ENCODE data around the gene PNMA8B. TPM values are rescaled to one million over a fixed set of nuclear protein-coding genes. Genes with fewer than 3 reads are reported as not detected.

Gene PNMA8B
- total and polyA plus RNA-seq, 2 donors (not counting 3 experiments of a cell fraction or from before 2014, with no cell fraction given), result 0.11 TPM; not detected in 1

GRCh38 chr19:46530636-46531035 is 35.0 kb upstream of the PNMA8B start:
- intact Hi-C loops (cut with micrococcal nuclease) (no loop called here), dilution Hi-C loops (cut with MboI; ENCODE audit: extremely low pct_ligation_motif_present, low sequenced_read_pairs) (no loop called here)
- no peak for TF ChIP-seq GATA2 (IDR thresholded peaks at IDR 0.05; ENCODE audit: insufficient read depth, insufficient read length, low read depth, low read length)
- no peak for TF ChIP-seq JUN (IDR thresholded peaks at IDR 0.05; ENCODE audit: borderline replicate concordance, insufficient read depth, insufficient read length, low read depth)
- no peak for TF ChIP-seq EZH2 (IDR thresholded peaks at IDR 0.05; ENCODE audit: borderline replicate concordance, low read depth, low read length, severe bottlenecking)
- no peak for TF ChIP-seq CTCF (IDR thresholded peaks at IDR 0.05; ENCODE audit: extremely low read depth in 1 of 2, insufficient read depth in 1 of 2, low read depth in 1 of 2, low read length in 2 of 2)
- no peak for TF ChIP-seq MYC (IDR thresholded peaks at IDR 0.05; ENCODE audit: low read depth, low read length)
- TF ChIP-seq POLR2A (IDR thresholded peaks at IDR 0.05; ENCODE audit: low read depth, low read length), result no peak
- TF ChIP-seq FOS (IDR thresholded peaks at IDR 0.05; ENCODE audit: borderline replicate concordance, insufficient read depth, low read length), result no peak
- no peak for TF ChIP-seq MAX (IDR thresholded peaks at IDR 0.05; ENCODE audit: insufficient read depth, insufficient read length)
- no peak for TF ChIP-seq POLR2AphosphoS5 (IDR thresholded peaks at IDR 0.05; ENCODE audit: insufficient read depth, low read depth, low read length)
- no peaks in the 10 kb centered on the region for H4K20me1 ChIP-seq (replicated peaks; ENCODE audit: control insufficient read depth, extremely low read depth, insufficient read depth, low read length)
- BruUV-seq (replicated peaks), result no TSS peak
- FAIRE-seq (no peak), DNase-seq (ENCODE audit: low read depth, low spot score) (no peak)
- H3K9me3 ChIP-seq (replicated peaks; ENCODE audit: control insufficient read depth, insufficient read depth, low read length), result no peaks in the 10 kb centered on the region
- no peak overlapping the region for H3K4me3 ChIP-seq (replicated peaks in 1 of 3; ENCODE audit: insufficient read depth in 1 of 3, low read depth in 1 of 3, low read length in 3 of 3)
- no peak overlapping the region for H2AFZ ChIP-seq (ENCODE audit: low read depth, low read length)
- POLR2A ChIA-PET, result interaction anchor here (0.7 kb wide), 1 partner anchor 143 kb away, joined by 3 read pairs; no protein-coding TSS in a partner anchor
- no peaks in the 10 kb centered on the region for H3K9me1 ChIP-seq (replicated peaks; ENCODE audit: control insufficient read depth, extremely low read depth, insufficient read depth, low read length)
- H3K4me2 ChIP-seq (ENCODE audit: insufficient read depth, low read length), result no peak overlapping the region
- no peak overlapping the region for H3K27ac ChIP-seq (ENCODE audit: insufficient read depth, low read depth, low read length)
- CTCF ChIA-PET, result interaction anchor here (0.7 to 4.9 kb wide), 13 partner anchors 10 to 768 kb away, joined by 3 to 172 read pairs (median 4); partner anchors contain the start of genes CALM3 and DACT3
- H3K36me3 ChIP-seq (ENCODE audit: control insufficient read depth in 2 of 2, extremely low read depth in 1 of 2, insufficient read depth in 2 of 2, low read length in 2 of 2), result no peaks in the 10 kb centered on the region
- peaks cover 0 to 1% of the 10 kb centered on the region in 2 experiments for H3K27me3 ChIP-seq (ENCODE audit: control insufficient read depth in 2 of 2, insufficient read depth in 2 of 2, low read length in 2 of 2)
- H3K9ac ChIP-seq (replicated peaks; ENCODE audit: extremely low read depth, insufficient read depth, low read length), result no peak overlapping the region
- H3K79me2 ChIP-seq (ENCODE audit: control insufficient read depth, insufficient read depth, low read length), result no peaks in the 10 kb centered on the region
- no peaks in the 10 kb centered on the region for H3K4me1 ChIP-seq (ENCODE audit: control insufficient read depth, extremely low read depth, insufficient read depth, low read length)

All from endothelial cell of umbilical vein (primary cell).